HepG2 (cell line): Measurements from ENCODE around the gene BICRA.

ENCODE experiments used
- FIP1L1 ChIP-seq: fragments of 200-400 bp; formaldehyde crosslinking; IDR thresholded peaks from 2 replicates; pipeline ENCODE4 v1.6.1; 2018; ENCODE audit warnings: low read depth, mild to moderate bottlenecking, low read length, moderate library complexity, borderline replicate concordance; ENCODE audit not compliant: insufficient read depth
- KAT7 ChIP-seq: IDR thresholded peaks from 2 replicates; pipeline ENCODE4 v1.6.1; 2018; ENCODE audit warnings: borderline replicate concordance, missing compliant biosample characterization
- POLR2A ChIP-seq, 2 experiments: IDR thresholded peaks; 2 replicates each; pipeline ENCODE4 v1.6.1; 2011; ENCODE audit warnings: low read depth in 2 of 2, low read length in 2 of 2, mild to moderate bottlenecking in 1 of 2, moderate library complexity in 1 of 2; ENCODE audit not compliant: insufficient read depth in 1 of 2
- TAF1 ChIP-seq: sonication (generic); formaldehyde crosslinking; IDR thresholded peaks from 2 replicates; pipeline ENCODE4 v1.4.0; 2020; ENCODE audit warnings: missing genetic modification reagents
- TCF7L2 ChIP-seq: IDR thresholded peaks from 2 replicates; pipeline ENCODE4 v1.6.1; 2011; ENCODE audit warnings: mild to moderate bottlenecking, low read depth, low read length, moderate library complexity
- ZHX1 ChIP-seq: sonication (generic); formaldehyde crosslinking; IDR thresholded peaks from 2 replicates; pipeline ENCODE4 v1.8.1; 2022; ENCODE audit warnings: low read depth, mild to moderate bottlenecking, missing genetic modification reagents
- ZNF431 ChIP-seq: sonication (generic); formaldehyde crosslinking; IDR thresholded peaks from 2 replicates; pipeline ENCODE4 v1.9.0; 2022; ENCODE audit warnings: missing genetic modification reagents, low read depth, mild to moderate bottlenecking, borderline replicate concordance
- TF ChIP-seq, protein P1 (sequence below): IDR thresholded peaks from 2 replicates; pipeline ENCODE4 v1.6.1; 2012; ENCODE audit warnings: inconsistent platforms

DNA sequence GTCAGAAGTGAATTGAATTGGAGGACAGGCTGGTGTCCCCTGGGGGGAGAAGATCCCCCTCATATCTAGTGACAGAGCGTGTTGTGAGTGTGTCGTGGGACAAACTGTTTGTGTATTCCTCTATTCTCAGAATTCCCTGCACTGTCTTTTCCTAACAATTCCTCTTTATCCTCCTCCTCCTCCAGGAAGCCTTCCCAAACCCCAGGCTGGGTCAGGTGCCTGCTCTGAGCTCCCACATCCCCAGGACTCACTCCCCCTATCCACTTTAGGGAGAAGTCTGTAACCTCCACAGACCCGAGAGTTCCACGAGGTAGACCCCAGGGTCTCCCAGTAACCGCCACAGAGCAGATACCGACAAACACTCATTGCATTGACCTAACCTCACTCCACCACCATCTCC, 15.1 kb upstream of the BICRA start:
- TF ChIP-seq TCF7L2 (no peak), ZHX1 (CRISPR knock-in tag) (no peak), KAT7 (CRISPR knock-in tag) (no peak), POLR2A (IDR thresholded peaks at IDR 0.05; ENCODE audit: insufficient read depth in 1 of 2, low read depth in 2 of 2, low read length in 2 of 2) (no peak), FIP1L1 (no peak), TAF1 (CRISPR knock-in tag) (no peak), ZNF431 (CRISPR knock-in tag) (no peak)
- TF ChIP-seq, protein P1, sequence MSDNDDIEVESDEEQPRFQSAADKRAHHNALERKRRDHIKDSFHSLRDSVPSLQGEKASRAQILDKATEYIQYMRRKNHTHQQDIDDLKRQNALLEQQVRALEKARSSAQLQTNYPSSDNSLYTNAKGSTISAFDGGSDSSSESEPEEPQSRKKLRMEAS: no peak
